ENCODE data around the gene SP140L.
"Not testable (repeated sequence)": the region's sequence is repeated elsewhere in the genome, so short reads cannot be mapped to it uniquely, and the experiment has no call there.

Gene SP140L

DNA sequence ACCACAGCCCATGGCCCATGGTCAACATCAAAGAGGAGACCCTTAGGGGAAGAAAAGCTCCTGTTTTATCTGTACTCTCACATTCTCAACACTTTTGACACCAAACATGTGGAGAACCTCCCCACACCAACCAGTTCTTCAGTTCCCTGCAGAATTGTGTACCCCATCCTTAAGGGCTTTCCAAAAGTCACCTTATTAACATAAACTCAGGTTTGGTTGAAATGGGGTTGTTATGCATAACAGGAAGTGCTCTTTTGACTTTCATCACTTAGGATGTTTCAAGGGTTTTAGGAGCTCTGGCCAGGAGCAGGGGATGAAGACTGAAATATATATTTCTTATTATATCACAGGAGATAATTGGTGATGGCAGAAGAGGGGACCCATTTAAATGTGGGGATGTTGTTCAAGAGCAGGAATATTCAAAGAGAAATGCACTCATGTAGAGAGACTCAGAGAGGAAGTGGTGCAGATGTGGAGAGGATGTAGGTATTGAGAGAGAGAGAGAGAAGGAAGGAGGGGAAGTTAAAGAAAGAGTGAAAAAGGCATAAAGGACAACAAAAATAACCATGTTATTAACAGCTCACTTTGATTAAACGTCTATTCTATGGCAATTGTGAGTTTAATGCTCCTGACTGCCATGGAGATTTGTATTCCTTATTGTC is 35.2 kb downstream of the SP140L start:
- in situ Hi-C loops (cut with MboI; ENCODE audit: low sequenced_read_pairs): no loop called here

- in situ Hi-C loops (cut with MboI; ENCODE audit: low sequenced_read_pairs): no loop called here
Observed at GRCh38 chr2:230382108-230382507, 55.1 kb downstream of the SP140L start.

- in situ Hi-C loops (cut with MboI; ENCODE audit: low sequenced_read_pairs): no loop called here
Observed at GRCh38 chr2:230383453-230383852, 56.5 kb downstream of the SP140L start.

DNA sequence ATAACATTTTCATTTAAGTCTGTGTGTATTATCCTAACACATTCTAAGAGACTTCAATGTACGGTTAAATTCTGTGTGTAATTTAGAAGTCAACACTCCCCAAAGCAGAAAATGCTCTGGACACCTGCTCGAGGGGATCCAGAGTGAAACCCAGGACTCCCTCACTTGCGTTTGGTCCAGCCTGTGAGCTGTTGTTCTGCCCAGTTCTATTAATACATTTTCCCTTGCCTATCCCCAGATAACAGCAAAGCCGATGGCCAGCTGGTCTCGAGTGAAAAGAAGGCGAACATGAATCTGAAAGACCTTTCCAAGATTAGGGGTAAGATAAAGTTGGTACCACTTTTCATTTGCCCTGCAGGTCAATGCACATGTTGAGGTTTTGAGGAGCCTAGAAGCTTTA is 58.0 kb downstream of the SP140L start:
- in situ Hi-C loops (cut with MboI; ENCODE audit: low sequenced_read_pairs): no loop called here

GRCh38 chr2:230394301-230394700 is 67.3 kb downstream of the SP140L start:
- in situ Hi-C loops (cut with MboI; ENCODE audit: low sequenced_read_pairs): no loop called here

GRCh38 chr2:230398698-230399097 is 71.7 kb downstream of the SP140L start:
- in situ Hi-C loops (cut with MboI; ENCODE audit: low sequenced_read_pairs): not testable (repeated sequence)

GRCh38 chr2:230400041-230400440 is 73.0 kb downstream of the SP140L start:
- in situ Hi-C loops (cut with MboI; ENCODE audit: low sequenced_read_pairs): no loop called here

- in situ Hi-C loops (cut with MboI; ENCODE audit: low sequenced_read_pairs): no loop called here
Observed at GRCh38 chr2:230400454-230400853, 73.5 kb downstream of the SP140L start.

DNA sequence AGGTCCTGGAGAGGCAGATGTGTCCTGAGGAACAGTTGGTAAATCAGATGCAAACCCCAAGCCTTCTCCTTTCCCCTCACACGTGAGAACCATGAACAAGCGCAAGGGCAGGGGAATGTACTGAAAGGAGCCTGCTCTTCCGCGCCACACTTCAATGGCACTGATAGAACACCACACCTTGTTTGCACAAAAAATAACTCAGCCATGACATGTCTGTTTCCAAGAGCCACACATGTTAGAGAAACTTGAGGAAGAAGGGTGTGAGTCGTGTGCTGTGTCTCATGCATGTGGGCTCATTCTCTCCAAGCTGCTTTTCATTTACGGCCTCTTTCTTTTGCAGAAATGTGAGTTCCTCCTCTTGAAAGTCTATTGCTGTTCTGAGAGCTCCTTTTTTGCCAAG is 74.0 kb downstream of the SP140L start:
- in situ Hi-C loops (cut with MboI; ENCODE audit: low sequenced_read_pairs): not testable (repeated sequence)

DNA sequence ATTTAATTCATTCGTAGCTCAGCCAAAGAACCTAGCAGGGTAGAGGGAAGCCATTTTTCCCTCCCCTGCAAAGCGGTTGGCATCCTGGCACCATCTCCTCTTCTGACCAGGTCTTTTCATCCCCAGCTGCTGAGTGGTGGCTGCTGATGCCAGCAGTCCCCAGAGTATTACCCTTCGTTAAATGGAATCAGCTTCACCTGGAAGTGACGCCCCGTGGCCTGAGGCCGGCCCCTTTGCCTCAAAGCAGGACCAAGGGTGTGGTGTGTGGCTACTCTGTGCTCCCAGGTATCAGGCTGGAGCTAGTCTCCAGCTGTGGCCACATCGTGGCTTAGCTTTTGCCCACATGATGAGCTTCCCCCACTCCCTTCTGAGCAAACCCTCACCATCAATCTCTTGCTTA is 76.8 kb downstream of the SP140L start:
- in situ Hi-C loops (cut with MboI; ENCODE audit: low sequenced_read_pairs): no loop called here

DNA sequence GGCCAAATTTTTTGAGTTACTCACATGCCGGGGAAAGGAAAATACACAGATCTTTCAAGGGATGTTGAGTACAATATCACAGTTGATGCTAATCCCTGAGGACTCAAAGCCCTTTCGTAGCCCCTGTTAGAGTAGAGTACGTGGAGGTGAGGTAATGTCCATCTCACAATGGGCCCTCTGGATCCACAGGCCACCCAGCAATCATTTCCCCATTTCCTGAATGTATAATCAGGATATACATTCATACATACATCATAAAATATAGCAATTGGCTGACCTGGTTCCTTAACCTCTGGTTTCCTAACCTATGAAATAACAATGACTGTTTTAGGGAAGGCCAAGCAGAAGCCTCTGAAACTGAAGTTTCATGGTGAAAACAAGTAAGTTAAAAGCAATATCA is 78.8 kb downstream of the SP140L start:
- in situ Hi-C loops (cut with MboI; ENCODE audit: low sequenced_read_pairs): no loop called here

- in situ Hi-C loops (cut with MboI; ENCODE audit: low sequenced_read_pairs): no loop called here
Observed at GRCh38 chr2:230408244-230408842, 81.3 kb downstream of the SP140L start.

- in situ Hi-C loops (cut with MboI; ENCODE audit: low sequenced_read_pairs): not testable (repeated sequence)
Observed at GRCh38 chr2:230409316-230409715, 82.3 kb downstream of the SP140L start.

DNA sequence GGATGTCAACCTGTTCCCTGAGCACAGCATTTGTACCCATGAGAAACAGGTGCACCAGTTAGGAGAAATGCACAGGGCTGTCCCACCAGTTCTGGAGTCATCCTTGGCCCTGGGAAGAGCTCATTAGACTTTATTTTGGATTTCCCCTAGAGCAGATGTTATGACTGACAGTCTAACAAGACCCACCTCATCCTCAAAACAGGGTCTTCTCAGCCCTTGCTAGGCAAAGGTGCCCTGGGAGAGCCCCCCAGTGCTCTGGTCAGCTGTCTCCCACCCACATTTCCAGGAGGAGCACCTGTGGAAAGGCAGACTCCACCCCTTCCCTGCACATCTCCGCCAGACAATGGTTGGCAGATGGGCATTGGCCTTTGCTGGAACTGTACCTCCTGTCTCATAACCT is 83.3 kb downstream of the SP140L start:
- in situ Hi-C loops (cut with MboI; ENCODE audit: low sequenced_read_pairs): no loop called here

GRCh38 chr2:230410861-230411569 is 84.0 kb downstream of the SP140L start:
- in situ Hi-C loops (cut with MboI; ENCODE audit: low sequenced_read_pairs): no loop called here

GRCh38 chr2:230411570-230412370 is 84.8 kb downstream of the SP140L start:
- in situ Hi-C loops (cut with MboI; ENCODE audit: low sequenced_read_pairs): no loop called here

GRCh38 chr2:230412371-230412711 is 85.3 kb downstream of the SP140L start:
- in situ Hi-C loops (cut with MboI; ENCODE audit: low sequenced_read_pairs): no loop called here

DNA sequence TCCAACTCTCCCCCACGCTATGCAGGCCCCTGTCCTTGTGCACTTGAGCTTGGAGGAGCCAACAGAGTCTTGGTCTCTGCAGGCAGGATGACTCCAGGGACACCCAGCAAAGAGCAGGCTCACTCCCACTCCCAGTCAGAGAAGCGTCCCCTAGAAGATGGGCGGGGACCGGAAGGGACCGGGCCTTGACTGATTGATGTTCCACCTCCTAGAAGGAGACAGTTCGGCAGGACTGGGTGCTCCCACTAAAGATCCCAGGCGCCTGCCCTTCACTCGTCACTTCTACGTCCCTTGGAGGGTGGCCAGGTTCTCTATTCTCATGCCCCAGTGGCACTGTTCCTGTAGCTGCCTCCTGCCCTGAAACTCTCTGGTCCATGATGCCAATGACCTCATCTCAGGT is 85.9 kb downstream of the SP140L start:
- in situ Hi-C loops (cut with MboI; ENCODE audit: low sequenced_read_pairs): no loop called here

DNA sequence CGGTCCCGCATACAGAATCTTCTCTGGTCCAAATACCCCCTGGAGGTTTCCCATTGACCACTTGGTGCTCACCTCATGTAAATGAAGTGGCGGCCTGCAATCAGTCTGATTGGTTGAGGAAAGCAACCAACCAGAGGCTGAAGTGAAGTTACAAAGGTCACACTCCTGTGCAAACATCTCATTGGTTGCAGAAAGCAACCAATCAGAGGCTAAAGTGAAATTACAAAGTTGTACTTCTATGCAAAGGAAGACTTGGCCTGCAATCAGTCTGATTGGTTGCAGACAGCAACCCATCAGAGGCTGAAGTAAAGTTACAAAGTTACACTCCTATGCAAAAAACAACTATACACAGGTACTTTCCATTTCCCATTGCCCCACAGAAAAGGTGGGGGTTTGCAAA is 86.5 kb downstream of the SP140L start:
- in situ Hi-C loops (cut with MboI; ENCODE audit: low sequenced_read_pairs): no loop called here

DNA sequence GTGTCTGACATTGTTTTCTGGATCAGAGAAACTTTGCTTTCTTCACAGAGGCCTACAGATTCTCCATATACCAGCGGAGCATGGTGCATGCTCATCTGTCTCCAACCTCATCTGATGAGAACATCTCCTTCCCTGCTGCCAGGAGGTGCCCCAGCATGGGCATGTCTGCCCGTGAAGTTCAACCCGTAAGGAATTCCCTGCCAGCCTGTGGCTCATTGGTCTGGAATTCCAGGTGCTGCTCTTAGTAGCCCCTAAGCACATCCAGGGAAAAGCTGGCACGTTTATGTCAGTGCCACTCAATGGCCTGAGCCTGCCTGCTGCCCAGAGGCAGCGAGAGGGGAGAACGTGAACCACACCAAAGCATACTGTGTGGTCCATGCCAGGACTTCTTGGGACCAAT is 87.3 kb downstream of the SP140L start:
- in situ Hi-C loops (cut with MboI; ENCODE audit: low sequenced_read_pairs): no loop called here

GRCh38 chr2:230416061-230416721 is 89.2 kb downstream of the SP140L start, which contains the start of gene SP100:
SP100 (plus strand) TSS chr2:230416201; CDS start chr2:230416297, 96 bp downstream.
- in situ Hi-C loops (cut with MboI; ENCODE audit: low sequenced_read_pairs): no loop called here
